SK-MEL-5 (cell line): ENCODE measurements around the gene GIPC3. TPM values are rescaled to one million over a fixed set of nuclear protein-coding genes. Genes with fewer than 3 reads are reported as not detected.
"Not testable (repeated sequence)": the region's sequence is repeated elsewhere in the genome, so short reads cannot be mapped to it uniquely, and the experiment has no call there.

Source experiments
- DNase-seq: peaks from one replicate; pipeline ENCODE4 v3.0.0-alpha.2; 2016; ENCODE audit warnings: low read depth, low spot score
- in situ Hi-C: cut with HindIII; loops from 2 replicates; pipeline ENCODE4 v1.10.0; 2016; ENCODE audit warnings: low sequenced_read_pairs, high pct_unique_total_duplicates, low pct_unique_long_range_greater_than_20kb
- total RNA-seq: library from RNA; depleted of rRNA; stranded (reverse); fragments of >200 nt; shearing (Covaris generic); gene quantifications from 2 replicates; pipeline ENCODE4 v1.2.3, GENCODE V29; 2014

Gene GIPC3
- total RNA-seq, 1 experiment from 2014 or later = 0.29 TPM

- DNase-seq = no peak
- in situ Hi-C loops = no loop called here
Measured at GRCh38 chr19:3620817-3621547, 35.7 kb downstream of the GIPC3 start.

GRCh38 chr19:3621689-3622088, 36.4 kb downstream of the GIPC3 start:
- no peak for DNase-seq
- in situ Hi-C loops = no loop called here

GRCh38 chr19:3622224-3622623, 36.9 kb downstream of the GIPC3 start:
- DNase-seq = no peak
- in situ Hi-C loops = no loop called here

- in situ Hi-C loops = no loop called here
- no peak for DNase-seq
Measured at GRCh38 chr19:3623716-3624115, 38.4 kb downstream of the GIPC3 start.

GRCh38 chr19:3625996-3626472, 40.8 kb downstream of the GIPC3 start:
- no peak for DNase-seq
- in situ Hi-C loops = no loop called here

- DNase-seq = peak; percentile 96
- in situ Hi-C loops = no loop called here
Measured at GRCh38 chr19:3626473-3627350, 41.4 kb downstream of the GIPC3 start, which contains the start of gene CACTIN. TSS of gene CACTIN (minus strand) at chr19:3626790. CDS start at chr19:3626762, 28 bp downstream.

GRCh38 chr19:3627351-3627723, 42.1 kb downstream of the GIPC3 start:
- in situ Hi-C loops = no loop called here
- DNase-seq = no peak

GRCh38 chr19:3628766-3629165, 43.5 kb downstream of the GIPC3 start:
- in situ Hi-C loops, DNase-seq: not testable (repeated sequence)

- in situ Hi-C loops = no loop called here
Measured at GRCh38 chr19:3631053-3631861, 46.0 kb downstream of the GIPC3 start.

GRCh38 chr19:3632098-3632497, 46.8 kb downstream of the GIPC3 start:
- DNase-seq = no peak
- in situ Hi-C loops = no loop called here

More at GRCh38 chr19:3631053-3631861, 46.0 kb downstream of the GIPC3 start:
- no peak for DNase-seq

GRCh38 chr19:3632739-3633558, 47.7 kb downstream of the GIPC3 start:
- DNase-seq = no peak
- in situ Hi-C loops = no loop called here

GRCh38 chr19:3633559-3633988, 48.3 kb downstream of the GIPC3 start:
- DNase-seq = no peak
- in situ Hi-C loops = no loop called here

GRCh38 chr19:3634496-3635045, 49.3 kb downstream of the GIPC3 start:
- no peak for DNase-seq
- in situ Hi-C loops = no loop called here

GRCh38 chr19:3636506-3636905, 51.2 kb downstream of the GIPC3 start:
- in situ Hi-C loops = no loop called here
- no peak for DNase-seq

- in situ Hi-C loops = no loop called here
- no peak for DNase-seq
Measured at GRCh38 chr19:3636962-3637361, 51.7 kb downstream of the GIPC3 start.

- no peak for DNase-seq
- in situ Hi-C loops = no loop called here
Measured at GRCh38 chr19:3637621-3638020, 52.3 kb downstream of the GIPC3 start.
